Neuronal stem cell (in vitro differentiated cells): Measurements from ENCODE around the gene PHLPP2.

Source experiments
- DNase-seq: peaks from one replicate; pipeline ENCODE4 v3.0.0-alpha.2; 2013; ENCODE audit warnings: low spot score
- H2AFZ ChIP-seq: one replicate; pipeline ENCODE4 v1.6.1; 2013; ENCODE audit warnings: mild to moderate bottlenecking, low read length, inconsistent platforms
- H2AK5ac ChIP-seq: 2 replicates; pipeline ENCODE4 v1.6.1; 2013; ENCODE audit warnings: low read depth, mild to moderate bottlenecking, inconsistent platforms, low read length, moderate library complexity, mixed read lengths
- H2BK120ac ChIP-seq: 2 replicates; pipeline ENCODE4 v1.6.1; 2013; ENCODE audit warnings: low read depth, mild to moderate bottlenecking, inconsistent platforms, low read length, moderate library complexity, mixed read lengths
- H2BK12ac ChIP-seq: one replicate; pipeline ENCODE4 v1.6.1; 2013; ENCODE audit warnings: low read length, inconsistent platforms
- H2BK15ac ChIP-seq: 2 replicates; pipeline ENCODE4 v1.6.1; 2013; ENCODE audit warnings: mild to moderate bottlenecking, low read length, inconsistent platforms, mixed read lengths
- H2BK5ac ChIP-seq: one replicate; pipeline ENCODE4 v1.6.1; 2013; ENCODE audit warnings: inconsistent platforms, mild to moderate bottlenecking, low read length, moderate library complexity
- H3K14ac ChIP-seq: one replicate; pipeline ENCODE4 v1.6.1; 2013; ENCODE audit warnings: low read length, inconsistent platforms
- H3K18ac ChIP-seq: 2 replicates; pipeline ENCODE4 v1.6.1; 2013; ENCODE audit warnings: low read length, inconsistent platforms
- H3K23ac ChIP-seq: 2 replicates; pipeline ENCODE4 v1.6.1; 2013; ENCODE audit warnings: low read depth, mild to moderate bottlenecking, mixed read lengths, low read length, inconsistent platforms; ENCODE audit not compliant: poor library complexity
- H3K27ac ChIP-seq: replicated peaks from 3 replicates; pipeline ENCODE4 v1.5.1; 2013; ENCODE audit warnings: low read length, inconsistent platforms
- H3K27me3 ChIP-seq, 3 experiments: 2 replicates each; pipeline ENCODE4 v1.6.1; 2013; ENCODE audit warnings: low read length in 3 of 3, mild to moderate bottlenecking in 2 of 3, inconsistent platforms in 1 of 3, low read depth in 1 of 3, mixed read lengths in 1 of 3, moderate library complexity in 1 of 3; ENCODE audit not compliant: control insufficient read depth in 3 of 3, insufficient read depth in 3 of 3
- H3K36me3 ChIP-seq, 2 donors: replicated peaks in 1 of 2; 2 replicates each; pipeline ENCODE4 v1.6.1; 2013; ENCODE audit warnings: low read length in 2 of 2; ENCODE audit not compliant: control insufficient read depth in 2 of 2, insufficient read depth in 2 of 2
- H3K4ac ChIP-seq: 2 replicates; pipeline ENCODE4 v1.6.1; 2013; ENCODE audit warnings: inconsistent platforms, mild to moderate bottlenecking, low read length, moderate library complexity
- H3K4me1 ChIP-seq, 2 donors: 1 replicate in 1 of 2; 2 replicates in 1 of 2; pipeline ENCODE4 v1.6.1; 2013; ENCODE audit warnings: low read length in 2 of 2, low read depth in 1 of 2; ENCODE audit not compliant: control insufficient read depth in 2 of 2, insufficient read depth in 1 of 2
- H3K4me2 ChIP-seq: one replicate; pipeline ENCODE4 v1.6.1; 2013; ENCODE audit warnings: mild to moderate bottlenecking, low read length, inconsistent platforms; ENCODE audit not compliant: insufficient read depth, poor library complexity, severe bottlenecking
- H3K4me3 ChIP-seq, 2 donors: 2 replicates each; pipeline ENCODE4 v1.5.1; 2013; ENCODE audit warnings: low read length in 2 of 2, mild to moderate bottlenecking in 2 of 2, inconsistent platforms in 1 of 2, moderate library complexity in 1 of 2
- H3K79me1 ChIP-seq: one replicate; pipeline ENCODE4 v1.6.1; 2013; ENCODE audit warnings: low read depth, mild to moderate bottlenecking, inconsistent platforms, low read length, moderate library complexity
- H3K9ac ChIP-seq: one replicate; pipeline ENCODE4 v1.6.1; 2013; ENCODE audit warnings: mild to moderate bottlenecking, low read depth, low read length, inconsistent platforms; ENCODE audit not compliant: poor library complexity
- H3K9me3 ChIP-seq, 2 donors: replicated peaks in 1 of 2; 2 replicates each; pipeline versions ENCODE3 to v1.6.1; 2013; ENCODE audit warnings: low read length in 2 of 2, mild to moderate bottlenecking in 2 of 2, inconsistent platforms in 1 of 2, low read depth in 1 of 2, mixed read lengths in 1 of 2, moderate library complexity in 1 of 2; ENCODE audit not compliant: control insufficient read depth in 2 of 2, insufficient read depth in 1 of 2
- H4K8ac ChIP-seq: one replicate; pipeline ENCODE4 v1.6.1; 2013; ENCODE audit warnings: low read depth, mild to moderate bottlenecking, inconsistent platforms, low read length, moderate library complexity
- H4K91ac ChIP-seq: one replicate; pipeline ENCODE4 v1.6.1; 2013; ENCODE audit warnings: low read length, low read depth, mild to moderate bottlenecking, inconsistent platforms; ENCODE audit not compliant: poor library complexity
- WGBS, 2 donors: extraction: QIAGEN DNeasy Blood & Tissue Kit; methylation state at CpG; one replicate each; pipeline ENCODE4 v1.1.7; 2013; ENCODE audit warnings: missing lambda C conversion rate in 2 of 2, mixed read lengths in 1 of 2; ENCODE audit not compliant: insufficient read length in 2 of 2, insufficient replicate concordance in 1 of 2; ENCODE audit errors: extremely low coverage in 2 of 2; 5-methylcytosine and 5-hydroxymethylcytosine counted together

PHLPP2 gene

DNA sequence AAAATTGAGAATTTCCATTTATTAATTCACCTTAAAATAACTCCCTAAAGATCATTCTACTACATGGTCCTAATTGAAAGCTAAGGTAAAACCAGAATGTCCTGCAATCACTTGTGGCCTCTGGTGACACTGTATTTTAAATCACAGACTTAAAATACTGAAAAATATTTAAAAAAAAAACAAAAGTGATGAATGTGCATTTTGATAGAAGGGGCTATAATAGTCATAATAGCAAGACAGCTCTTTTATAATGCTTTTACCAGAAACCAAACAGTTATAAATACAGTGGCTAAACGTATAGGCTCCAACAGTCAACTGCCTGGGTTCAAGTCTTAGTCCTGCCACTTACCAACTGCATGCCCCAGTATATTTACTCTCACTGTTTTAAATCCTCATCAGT lies 21.2 kb downstream of the PHLPP2 start:
- no peak overlapping the region for H3K4ac ChIP-seq
- WGBS, 2 donors: no CpG with 5 or more reads among the region's 1 CpG
- H3K36me3 ChIP-seq: peaks cover 5 to 50% of the 10 kb centered on the region in 2 donors
- H4K8ac ChIP-seq: no peak overlapping the region
- no peak overlapping the region for H3K18ac ChIP-seq
- H3K79me1 ChIP-seq: no peaks in the 10 kb centered on the region
- no peak overlapping the region for H3K4me3 ChIP-seq
- peaks cover 5 to 10% of the 10 kb centered on the region in 2 donors for H3K4me1 ChIP-seq
- H2AK5ac ChIP-seq: no peak overlapping the region
- no peak overlapping the region for H3K14ac ChIP-seq
- no peak overlapping the region for H2BK12ac ChIP-seq
- no peak overlapping the region for H3K9ac ChIP-seq
- no peak overlapping the region for H2AFZ ChIP-seq
- H3K9me3 ChIP-seq: no peaks in the 10 kb centered on the region
- H3K27ac ChIP-seq: no peak overlapping the region
- H2BK120ac ChIP-seq: no peak overlapping the region
- DNase-seq: no peak
- H2BK5ac ChIP-seq: no peak overlapping the region
- H3K23ac ChIP-seq: no peak overlapping the region
- H3K27me3 ChIP-seq: no peaks in the 10 kb centered on the region
- no peak overlapping the region for H2BK15ac ChIP-seq
- no peak overlapping the region for H3K4me2 ChIP-seq
- no peak overlapping the region for H4K91ac ChIP-seq

DNA sequence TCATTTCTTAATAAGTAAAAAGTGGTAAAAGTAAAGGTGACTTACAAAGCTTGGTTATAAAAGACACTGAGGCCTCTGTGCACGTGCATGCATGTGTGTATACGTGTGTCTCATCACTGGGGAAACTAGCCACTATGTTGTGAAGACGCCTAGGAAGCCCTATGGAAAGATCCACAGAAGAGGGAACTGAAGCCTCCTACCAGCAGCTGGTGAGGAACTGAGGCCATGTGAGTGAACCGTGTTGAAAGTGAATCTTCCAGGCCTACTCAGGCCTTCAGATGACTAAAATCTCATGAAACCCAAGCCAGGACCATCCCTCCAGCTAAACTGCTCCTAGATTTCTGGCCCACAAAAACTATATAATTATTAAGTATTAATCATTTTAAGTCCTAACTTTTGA lies 23.7 kb downstream of the PHLPP2 start:
- H3K36me3 ChIP-seq: peaks cover 5 to 56% of the 10 kb centered on the region in 2 donors

DNA sequence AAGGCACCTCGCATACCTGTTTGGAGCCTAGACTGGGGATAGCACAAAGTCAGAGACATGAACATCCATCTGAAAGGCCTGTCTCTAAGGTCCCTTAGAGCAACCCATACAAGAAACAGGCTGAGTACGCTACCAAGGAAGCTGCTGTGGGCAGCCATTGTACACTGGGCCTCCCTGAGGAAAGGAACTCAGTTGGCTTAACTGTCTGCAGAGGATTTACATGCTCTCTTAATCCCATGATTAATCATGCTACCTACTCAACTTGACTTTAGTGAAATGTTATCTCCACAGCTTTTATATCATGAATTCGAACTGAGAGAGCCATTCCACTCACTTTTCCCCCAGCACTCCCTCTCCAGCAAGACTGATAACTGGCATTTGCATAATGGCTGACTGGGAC lies 26.0 kb downstream of the PHLPP2 start:
- no peak overlapping the region for H3K9ac ChIP-seq
- no peak overlapping the region for H2AK5ac ChIP-seq
- H3K27me3 ChIP-seq: no peaks in the 10 kb centered on the region
- no peaks in the 10 kb centered on the region for H3K4me1 ChIP-seq
- H3K4me2 ChIP-seq: no peak overlapping the region
- H3K27ac ChIP-seq: no peak overlapping the region
- no peak overlapping the region for H3K14ac ChIP-seq
- no peak overlapping the region for H2AFZ ChIP-seq
- no CpG with 5 or more reads among the region's 3 CpGs for WGBS, 2 donors
- H2BK12ac ChIP-seq: no peak overlapping the region
- no peak overlapping the region for H3K4me3 ChIP-seq
- H4K8ac ChIP-seq: no peak overlapping the region
- H3K36me3 ChIP-seq: peaks cover 5 to 54% of the 10 kb centered on the region in 2 donors
- H2BK5ac ChIP-seq: no peak overlapping the region
- H3K18ac ChIP-seq: no peak overlapping the region
- no peaks in the 10 kb centered on the region for H3K79me1 ChIP-seq
- H2BK120ac ChIP-seq: no peak overlapping the region
- H3K4ac ChIP-seq: no peak overlapping the region
- no peak overlapping the region for H2BK15ac ChIP-seq
- no peaks in the 10 kb centered on the region for H3K9me3 ChIP-seq
- no peak overlapping the region for H4K91ac ChIP-seq
- no peak for DNase-seq
- H3K23ac ChIP-seq: no peak overlapping the region

More for the DNA sequence above, 23.7 kb downstream of the PHLPP2 start:
- Histone ChIP-seq H4K8ac (no peak overlapping the region), H3K4me3 (no peak overlapping the region), H3K9me3 (no peaks in the 10 kb centered on the region), H3K79me1 (no peaks in the 10 kb centered on the region), H2BK15ac (no peak overlapping the region), H3K4me1 (no peaks in the 10 kb centered on the region), H3K27ac (no peak overlapping the region), H3K27me3 (no peaks in the 10 kb centered on the region), H3K4me2 (no peak overlapping the region), H2BK12ac (no peak overlapping the region), H3K9ac (no peak overlapping the region), H2BK5ac (no peak overlapping the region), H3K23ac (no peak overlapping the region), H3K18ac (no peak overlapping the region), H2AFZ (no peak overlapping the region), H4K91ac (no peak overlapping the region), H2AK5ac (no peak overlapping the region), H3K14ac (no peak overlapping the region), H3K4ac (no peak overlapping the region), H2BK120ac (no peak overlapping the region)
- no peak for DNase-seq
- no CpG with 5 or more reads among the region's 4 CpGs for WGBS, 2 donors

GRCh38 chr16:71693164-71693563 lies 31.3 kb downstream of the PHLPP2 start:
- H3K4me1 ChIP-seq: no peaks in the 10 kb centered on the region

More at GRCh38 chr16:71693164-71693563, 31.3 kb downstream of the PHLPP2 start:
- Histone ChIP-seq H2BK12ac (no peak overlapping the region), H4K91ac (no peak overlapping the region), H3K18ac (no peak overlapping the region), H2AK5ac (no peak overlapping the region), H3K4me2 (no peak overlapping the region), H3K79me1 (no peaks in the 10 kb centered on the region), H3K4ac (no peak overlapping the region), H3K27me3 (no peaks in the 10 kb centered on the region), H2BK5ac (no peak overlapping the region), H2BK15ac (no peak overlapping the region), H4K8ac (no peak overlapping the region), H3K9ac (no peak overlapping the region), H3K14ac (no peak overlapping the region), H2BK120ac (no peak overlapping the region), H3K23ac (no peak overlapping the region), H3K9me3 (no peaks in the 10 kb centered on the region), H2AFZ (no peak overlapping the region), H3K4me3 (no peak overlapping the region), H3K27ac (no peak overlapping the region), H3K36me3 (peaks cover 8 to 37% of the 10 kb centered on the region in 2 donors)
- no peak for DNase-seq
- WGBS, 2 donors: no CpG with 5 or more reads among the region's 5 CpGs
